ENCODE results near the gene PRSS57.
A peak's percentile ranks its signal among the peaks of the same experiment; 100 is the strongest.
"Not testable (repeated sequence)": the region's sequence is repeated elsewhere in the genome, so short reads cannot be mapped to it uniquely, and the experiment has no call there.

Gene PRSS57

GRCh38 chr19:688992-689391, 6.3 kb downstream of the PRSS57 start:
- DNase-seq: no peak

- DNase-seq: no peak
Measured at GRCh38 chr19:688214-688613, 7.0 kb downstream of the PRSS57 start.

GRCh38 chr19:687569-688166, 7.6 kb downstream of the PRSS57 start:
- DNase-seq: no peak

GRCh38 chr19:686589-687297, 8.5 kb downstream of the PRSS57 start:
- DNase-seq: no peak

- DNase-seq: no peak
Measured at GRCh38 chr19:685454-685931, 9.8 kb downstream of the PRSS57 start.

GRCh38 chr19:682678-683320, 12.5 kb downstream of the PRSS57 start:
- DNase-seq: no peak

- no peak for DNase-seq
Measured at GRCh38 chr19:681029-682019, 13.9 kb downstream of the PRSS57 start.

- DNase-seq: peak; percentile 82
Measured at GRCh38 chr19:680287-681028, 14.8 kb downstream of the PRSS57 start.

- DNase-seq: no peak
Measured at GRCh38 chr19:679418-680286, 15.6 kb downstream of the PRSS57 start.

- DNase-seq: no peak
Measured at GRCh38 chr19:678791-679388, 16.4 kb downstream of the PRSS57 start.

GRCh38 chr19:677601-678436, 17.4 kb downstream of the PRSS57 start:
- no peak for DNase-seq

- no peak for DNase-seq
Measured at GRCh38 chr19:677201-677600, 18.1 kb downstream of the PRSS57 start.

GRCh38 chr19:676339-677105, 18.7 kb downstream of the PRSS57 start, which contains the start of gene FSTL3:
TSS of gene FSTL3 (plus strand) at chr19:676392. CDS start at chr19:676424, 32 bp downstream.
- DNase-seq: no peak

- no peak for DNase-seq
Measured at GRCh38 chr19:676007-676338, 19.3 kb downstream of the PRSS57 start.

GRCh38 chr19:674282-675151, 20.7 kb downstream of the PRSS57 start:
- no peak for DNase-seq

GRCh38 chr19:670609-671075, 24.6 kb downstream of the PRSS57 start:
- DNase-seq: no peak

GRCh38 chr19:668675-669434, 26.4 kb downstream of the PRSS57 start:
- not testable (repeated sequence) for DNase-seq

Measured in NCI-H526 treated with DMSO at 0.1 percent for 48 hours (cell line).